Ascending aorta (tissue), 2 donors: Measurements from ENCODE around the gene ACTG2. TPM values are rescaled to one million over a fixed set of nuclear protein-coding genes. Genes with fewer than 3 reads are reported as not detected.

Experiments used
- DNase-seq, 2 donors: peaks; one replicate each; pipeline ENCODE4 v3.0.0-alpha.2; 2019; ENCODE audit warnings: low spot score in 2 of 2
- H3K27ac ChIP-seq, 2 donors: fragments of 200-600 bp; sonication (generic); one replicate each; pipeline ENCODE4 v1.5.1; 2016 to 2017; ENCODE audit warnings: mild to moderate bottlenecking in 1 of 2
- H3K27me3 ChIP-seq: fragments of 200-600 bp; sonication (generic); one replicate; pipeline ENCODE4 v1.5.1; 2017
- H3K36me3 ChIP-seq, 2 donors: fragments of 200-600 bp; sonication (generic); one replicate each; pipeline ENCODE4 v1.5.1; 2016
- H3K4me1 ChIP-seq, 2 donors: fragments of 200-600 bp; sonication (generic); one replicate each; pipeline ENCODE4 v1.5.1; 2016 to 2017; ENCODE audit warnings: mild to moderate bottlenecking in 1 of 2
- H3K4me3 ChIP-seq, 2 donors: fragments of 200-600 bp; sonication (generic); one replicate each; pipeline ENCODE4 v1.5.1; 2016 to 2017; ENCODE audit warnings: mild to moderate bottlenecking in 1 of 2
- H3K9me3 ChIP-seq, 2 donors: fragments of 200-600 bp; sonication (generic); one replicate each; pipeline ENCODE4 v1.5.1; 2016
- intact Hi-C: fragments of 100-400 bp; cut with DNase I; formaldehyde crosslinking; loops from one replicate; pipeline ENCODE4 v1.15.1; 2023
- total RNA-seq: library from RNA; depleted of rRNA; stranded (reverse); fragments of >200 nt; gene quantifications from one replicate; pipeline ENCODE4 v1.1.0, GENCODE V29; 2016
- TF ChIP-seq, protein P1 (sequence below), 3 experiments: fragments of 200-600 bp in 2 of 3; fragments of 450-650 bp in 1 of 3; sonication (generic) in 2 of 3; IDR thresholded peaks; one replicate each; pipeline ENCODE4 v1.5.1; 2016 to 2019; ENCODE audit warnings: antibody characterized with exemption in 3 of 3, mild to moderate bottlenecking in 1 of 3, moderate library complexity in 1 of 3

The ACTG2 gene
- total RNA-seq, 1 donor from 2014 or later = 134 TPM

DNA sequence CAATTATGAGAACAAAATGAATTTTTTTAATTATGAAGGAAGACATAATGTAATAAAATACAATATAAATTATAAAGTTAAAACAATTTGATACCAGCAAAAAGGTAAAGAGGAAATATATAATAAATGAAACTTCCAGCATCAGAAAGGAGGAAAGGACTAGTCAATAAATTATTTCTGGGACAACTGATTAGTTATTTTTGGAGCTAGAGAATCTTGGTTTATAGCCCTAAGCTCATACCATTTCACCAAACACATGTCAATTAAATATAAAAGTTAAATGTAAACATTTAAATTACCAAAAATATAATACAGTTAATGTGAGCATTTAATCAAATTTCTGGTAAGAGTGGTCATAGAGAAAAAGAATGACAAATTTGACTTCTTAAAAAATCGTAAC, 12.1 kb downstream of the ACTG2 start:
- intact Hi-C loops = no loop called here
- Histone ChIP-seq H3K4me3 (no peak overlapping the region), H3K4me1 (no peaks in the 10 kb centered on the region), H3K9me3 (no peaks in the 10 kb centered on the region), H3K27ac (no peak overlapping the region), H3K27me3 (no peaks in the 10 kb centered on the region), H3K36me3 (peaks cover 52 to 55% of the 10 kb centered on the region in 2 donors)
- TF ChIP-seq, protein P1, sequence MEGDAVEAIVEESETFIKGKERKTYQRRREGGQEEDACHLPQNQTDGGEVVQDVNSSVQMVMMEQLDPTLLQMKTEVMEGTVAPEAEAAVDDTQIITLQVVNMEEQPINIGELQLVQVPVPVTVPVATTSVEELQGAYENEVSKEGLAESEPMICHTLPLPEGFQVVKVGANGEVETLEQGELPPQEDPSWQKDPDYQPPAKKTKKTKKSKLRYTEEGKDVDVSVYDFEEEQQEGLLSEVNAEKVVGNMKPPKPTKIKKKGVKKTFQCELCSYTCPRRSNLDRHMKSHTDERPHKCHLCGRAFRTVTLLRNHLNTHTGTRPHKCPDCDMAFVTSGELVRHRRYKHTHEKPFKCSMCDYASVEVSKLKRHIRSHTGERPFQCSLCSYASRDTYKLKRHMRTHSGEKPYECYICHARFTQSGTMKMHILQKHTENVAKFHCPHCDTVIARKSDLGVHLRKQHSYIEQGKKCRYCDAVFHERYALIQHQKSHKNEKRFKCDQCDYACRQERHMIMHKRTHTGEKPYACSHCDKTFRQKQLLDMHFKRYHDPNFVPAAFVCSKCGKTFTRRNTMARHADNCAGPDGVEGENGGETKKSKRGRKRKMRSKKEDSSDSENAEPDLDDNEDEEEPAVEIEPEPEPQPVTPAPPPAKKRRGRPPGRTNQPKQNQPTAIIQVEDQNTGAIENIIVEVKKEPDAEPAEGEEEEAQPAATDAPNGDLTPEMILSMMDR (IDR thresholded peaks at IDR 0.05) = no peak
- DNase-seq = no peak

- H3K36me3 ChIP-seq = peaks cover 63 to 65% of the 10 kb centered on the region in 2 donors
- intact Hi-C loops = no loop called here
- TF ChIP-seq, protein P1 (IDR thresholded peaks at IDR 0.05) = no peak
Measured at GRCh38 chr2:73906847-73907505, 14.2 kb downstream of the ACTG2 start.

DNA sequence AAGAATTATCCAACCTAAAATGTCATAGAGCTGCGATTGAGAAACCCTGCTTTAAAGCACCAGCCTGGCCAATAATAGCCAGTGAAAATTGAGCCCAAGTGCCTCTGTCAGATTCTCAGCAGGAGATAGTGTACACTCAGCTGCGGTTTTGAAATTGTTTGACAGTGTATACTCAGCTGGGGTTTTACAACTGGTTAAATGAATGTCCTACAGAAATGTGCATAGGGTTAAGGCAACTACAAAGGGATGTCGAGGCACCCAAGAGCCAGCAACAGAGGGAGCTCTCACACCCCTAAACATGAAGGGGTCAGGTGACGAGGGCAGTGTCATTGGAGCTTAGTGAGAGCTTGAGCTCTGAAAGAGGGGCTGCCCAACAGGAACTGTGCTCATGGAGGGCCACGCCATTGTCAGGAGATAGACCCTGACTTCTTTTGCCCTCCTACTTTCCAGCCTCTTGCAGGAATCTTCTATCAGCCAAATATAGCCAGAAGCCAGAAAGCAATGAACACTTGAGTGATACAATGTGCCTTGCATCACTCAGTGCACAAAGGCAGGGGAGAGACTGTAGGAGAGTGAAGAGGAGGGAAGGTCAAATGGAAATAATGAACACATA, 15.1 kb downstream of the ACTG2 start:
- intact Hi-C loops = no loop called here
- H3K9me3 ChIP-seq = no peaks in the 10 kb centered on the region
- H3K4me3 ChIP-seq = no peak overlapping the region
- no peaks in the 10 kb centered on the region for H3K4me1 ChIP-seq
- H3K27me3 ChIP-seq = no peaks in the 10 kb centered on the region
- DNase-seq = no peak
- no peak overlapping the region for H3K27ac ChIP-seq
- H3K36me3 ChIP-seq = peaks cover 62 to 63% of the 10 kb centered on the region in 2 donors
- TF ChIP-seq, protein P1 (IDR thresholded peaks at IDR 0.05) = no peak

More at GRCh38 chr2:73906847-73907505, 14.2 kb downstream of the ACTG2 start:
- DNase-seq = no peak
- Histone ChIP-seq H3K9me3 (no peaks in the 10 kb centered on the region), H3K4me1 (no peaks in the 10 kb centered on the region), H3K27me3 (no peaks in the 10 kb centered on the region), H3K4me3 (no peak overlapping the region), H3K27ac (no peak overlapping the region)

GRCh38 chr2:73908689-73909652, 16.2 kb downstream of the ACTG2 start:
- Histone ChIP-seq H3K4me3 (no peak overlapping the region), H3K9me3 (no peaks in the 10 kb centered on the region), H3K36me3 (peaks cover 63 to 66% of the 10 kb centered on the region in 2 donors), H3K27ac (no peak overlapping the region), H3K27me3 (no peaks in the 10 kb centered on the region), H3K4me1 (no peaks in the 10 kb centered on the region)
- TF ChIP-seq, protein P1 (IDR thresholded peaks at IDR 0.05) = no peak
- DNase-seq = no peak
- intact Hi-C loops = no loop called here

DNA sequence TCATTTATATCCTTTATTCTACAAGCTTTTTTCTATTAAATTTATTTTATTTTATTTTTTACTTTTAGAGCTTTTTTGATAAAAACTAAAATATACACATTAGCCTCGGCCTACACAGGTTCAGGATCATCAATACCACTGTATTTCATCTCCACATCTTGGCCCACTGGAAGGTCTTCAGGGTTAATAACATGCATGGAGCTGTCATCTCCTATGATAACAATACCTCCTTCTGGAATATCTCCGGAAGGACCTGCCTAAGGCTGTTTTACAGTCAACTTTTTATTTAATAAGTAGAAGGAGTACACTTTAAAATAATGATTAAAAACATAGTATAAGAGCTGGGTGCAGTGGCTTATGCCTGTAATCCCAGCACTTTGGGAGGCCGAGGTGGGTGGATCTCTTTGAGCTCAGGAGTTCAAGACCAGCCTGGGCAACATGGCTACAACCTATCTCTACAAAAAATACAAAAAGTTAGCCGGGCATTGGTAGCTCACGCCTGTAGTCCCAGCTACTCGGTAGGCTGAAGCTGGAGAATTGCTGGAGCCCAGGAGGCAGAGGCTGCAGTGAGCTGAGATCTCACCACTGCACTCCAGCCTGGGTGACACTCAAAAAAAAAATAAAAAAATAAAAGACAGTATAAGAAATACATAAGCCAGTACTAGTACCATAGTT, 18.2 kb downstream of the ACTG2 start:
- DNase-seq = no peak

More for the DNA sequence above, 18.2 kb downstream of the ACTG2 start:
- no peaks in the 10 kb centered on the region for H3K9me3 ChIP-seq
- H3K27ac ChIP-seq = no peak overlapping the region
- H3K27me3 ChIP-seq = no peaks in the 10 kb centered on the region
- H3K36me3 ChIP-seq = peaks cover 83 to 85% of the 10 kb centered on the region in 2 donors
- no peaks in the 10 kb centered on the region for H3K4me1 ChIP-seq
- TF ChIP-seq, protein P1 (IDR thresholded peaks at IDR 0.05) = no peak
- intact Hi-C loops = no loop called here
- H3K4me3 ChIP-seq = no peak overlapping the region
